Upper lobe of right lung (tissue), 1 donor: ENCODE results near the gene VKORC1L1. TPM values are rescaled to one million over a fixed set of nuclear protein-coding genes. Genes with fewer than 3 reads are reported as not detected.

Experiments used
- ATAC-seq: fragments of 200-7000 bp; cut with Tn5 transposase; one replicate; pipeline ENCODE4 v1.9.1; 2020; ENCODE audit warnings: mild to moderate bottlenecking, moderate library complexity
- DNase-seq: peaks from one replicate; pipeline ENCODE4 v3.0.0-alpha.2; 2020
- H3K27ac ChIP-seq: fragments of 200-600 bp; one replicate; pipeline ENCODE4 v1.8.0; 2022
- H3K27me3 ChIP-seq: fragments of 200-600 bp; one replicate; pipeline ENCODE4 v1.8.0; 2022; ENCODE audit warnings: mild to moderate bottlenecking
- H3K36me3 ChIP-seq: fragments of 200-600 bp; one replicate; pipeline ENCODE4 v1.8.0; 2022
- H3K4me1 ChIP-seq: fragments of 200-600 bp; one replicate; pipeline ENCODE4 v1.8.0; 2022
- H3K4me3 ChIP-seq: fragments of 200-600 bp; one replicate; pipeline ENCODE4 v1.8.0; 2022; ENCODE audit warnings: mild to moderate bottlenecking
- H3K9me3 ChIP-seq: fragments of 200-600 bp; one replicate; pipeline ENCODE4 v1.8.0; 2022
- CTCF ChIP-seq: fragments of 200-600 bp; IDR thresholded peaks from one replicate; pipeline ENCODE4 v1.8.0; 2022; ENCODE audit warnings: antibody characterized with exemption
- intact Hi-C: fragments of 100-400 bp; cut with DNase I; formaldehyde crosslinking; loops from one replicate; pipeline ENCODE4 v1.11.0; 2022
- total RNA-seq: library from RNA; stranded (reverse); fragmentation: NEBNext Ultra II Directional; extraction: Animal tissue kit (Norgen Biotek cat#: 25700); gene quantifications from one replicate; pipeline ENCODE4 v1.2.1, GENCODE V29; 2021
- donor health status: DM: no; HTN: yes; CAD: no; lungs with severe emphysema.

The VKORC1L1 gene
- total RNA-seq, 1 donor from 2014 or later, result 45.2 TPM

GRCh38 chr7:65978891-65979582 is 106.2 kb downstream of the VKORC1L1 start:
- intact Hi-C loops, result no loop called here
- no peak for TF ChIP-seq CTCF
- H3K4me3 ChIP-seq, result no peak overlapping the region
- H3K36me3 ChIP-seq, result peaks cover 22% of the 10 kb centered on the region
- no peaks in the 10 kb centered on the region for H3K27me3 ChIP-seq
- peaks cover 16% of the 10 kb centered on the region for H3K4me1 ChIP-seq
- ATAC-seq (no peak), DNase-seq (peak; percentile 64)
- H3K9me3 ChIP-seq, result no peaks in the 10 kb centered on the region
- H3K27ac ChIP-seq, result no peak overlapping the region

- Histone ChIP-seq H3K9me3 (no peaks in the 10 kb centered on the region), H3K27ac (peak overlapping the region; percentile 90), H3K4me1 (peaks cover 16% of the 10 kb centered on the region), H3K27me3 (no peaks in the 10 kb centered on the region), H3K4me3 (peak overlapping the region; percentile 98), H3K36me3 (peaks cover 17% of the 10 kb centered on the region)
- intact Hi-C loops, result no loop called here
- ATAC-seq (no peak), DNase-seq (peak; percentile 61)
- no peak for TF ChIP-seq CTCF
Observed at GRCh38 chr7:65979583-65980477, 107.0 kb downstream of the VKORC1L1 start.

- no peaks in the 10 kb centered on the region for H3K9me3 ChIP-seq
- no peaks in the 10 kb centered on the region for H3K27me3 ChIP-seq
- peak overlapping the region; percentile 90 for H3K27ac ChIP-seq
- intact Hi-C loops, result no loop called here
- H3K4me3 ChIP-seq, result peak overlapping the region; percentile 98
- H3K4me1 ChIP-seq, result peaks cover 16% of the 10 kb centered on the region
- no peak for TF ChIP-seq CTCF
- DNase-seq (peak; percentile 86), ATAC-seq (peak; percentile 81)
- peaks cover 8% of the 10 kb centered on the region for H3K36me3 ChIP-seq
Observed at GRCh38 chr7:65980478-65981250, 107.8 kb downstream of the VKORC1L1 start.

- H3K4me1 ChIP-seq, result peaks cover 16% of the 10 kb centered on the region
- TF ChIP-seq CTCF, result no peak
- no peaks in the 10 kb centered on the region for H3K27me3 ChIP-seq
- intact Hi-C loops, result no loop called here
- no peaks in the 10 kb centered on the region for H3K9me3 ChIP-seq
- DNase-seq (peak; percentile 97), ATAC-seq (peak; percentile 96)
- H3K27ac ChIP-seq, result peak within 1 kb of the TSS; percentile 90
- peaks cover 7% of the 10 kb centered on the region for H3K36me3 ChIP-seq
- H3K4me3 ChIP-seq, result peak within 1 kb of the TSS; percentile 98
Observed at GRCh38 chr7:65981965-65982792, 109.3 kb downstream of the VKORC1L1 start, which contains the start of gene GUSB. GUSB (minus strand) TSS chr7:65982213; CDS start chr7:65982183, 30 bp downstream.
